T-helper 9 cell (primary cell): Measurements from ENCODE around the gene GON4L.
"Not testable (repeated sequence)": the region's sequence is repeated elsewhere in the genome, so short reads cannot be mapped to it uniquely, and the experiment has no call there.

Source experiments
- DNase-seq: peaks from one replicate; pipeline ENCODE4 v3.0.0-alpha.2; 2020

GON4L gene

DNA sequence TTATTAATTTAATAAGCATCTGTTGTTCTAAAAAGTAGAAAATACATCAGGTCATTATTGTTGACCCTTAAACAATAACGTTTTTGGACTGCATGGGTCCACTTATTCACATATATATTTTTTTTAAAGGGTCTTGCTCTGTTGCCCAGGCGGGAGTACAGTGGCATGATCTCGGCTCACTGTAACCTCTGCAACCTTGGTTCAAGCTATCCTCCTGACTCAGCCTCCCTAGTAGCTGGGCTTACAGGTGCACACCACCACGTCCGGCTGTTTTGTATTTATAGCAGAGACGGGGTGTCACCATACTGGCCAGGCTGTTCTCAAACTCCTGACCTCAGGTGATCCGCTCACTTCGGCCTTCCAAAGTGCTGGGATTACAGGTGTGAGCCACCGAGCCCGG, 115.1 kb downstream of the GON4L start:
- no peak for DNase-seq

GRCh38 chr1:155740995-155741394, 116.0 kb downstream of the GON4L start:
- no peak for DNase-seq

GRCh38 chr1:155729031-155729898, 127.7 kb downstream of the GON4L start:
- no peak for DNase-seq

DNA sequence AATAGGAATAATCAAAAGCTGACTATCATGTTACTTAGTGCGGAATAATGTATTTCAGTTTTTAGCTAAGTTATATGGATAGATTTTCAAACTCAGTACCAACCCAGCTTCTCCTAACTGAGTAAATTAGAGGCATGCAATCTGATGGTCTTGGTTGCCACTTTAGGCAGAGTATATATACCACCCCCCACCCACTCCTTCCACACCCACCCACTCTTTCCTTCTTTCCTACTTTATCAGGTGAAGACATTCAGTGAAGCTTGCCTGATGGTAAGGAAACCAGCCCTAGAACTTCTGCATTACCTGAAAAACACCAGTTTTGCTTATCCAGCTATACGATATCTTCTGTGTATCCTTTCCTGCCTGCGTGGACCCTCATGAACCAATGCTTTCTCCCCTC, 131.9 kb downstream of the GON4L start:
- DNase-seq = no peak

GRCh38 chr1:155719703-155720102, 137.3 kb downstream of the GON4L start:
- no peak for DNase-seq

DNA sequence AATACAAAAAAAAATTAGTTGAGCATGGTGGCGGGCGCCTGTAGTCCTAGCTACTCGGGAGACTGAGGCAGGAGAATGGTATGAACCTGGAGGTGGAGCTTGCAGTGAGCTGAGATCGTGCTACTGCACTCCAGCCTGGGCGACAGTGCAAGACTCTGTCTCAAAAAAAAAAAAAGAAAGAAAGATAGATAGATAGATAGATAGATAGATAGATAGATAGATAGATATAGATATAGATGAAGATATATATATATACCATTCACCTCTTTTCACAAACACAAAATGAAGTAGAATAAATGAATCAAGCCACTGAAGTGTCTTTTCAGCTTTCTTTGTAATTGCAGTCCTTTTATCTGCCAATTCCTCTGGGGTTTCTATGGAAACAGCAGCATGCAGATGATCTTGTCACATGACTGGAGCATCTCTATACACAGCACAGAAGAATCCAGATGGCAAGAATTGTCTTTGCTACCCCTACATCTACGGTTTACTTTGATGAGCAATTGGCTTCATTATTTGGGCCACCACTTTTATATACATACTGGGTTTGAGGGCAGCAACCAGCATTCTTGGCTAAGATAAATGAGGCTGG, 138.4 kb downstream of the GON4L start:
- not testable (repeated sequence) for DNase-seq

- DNase-seq = no peak
Observed at GRCh38 chr1:155717041-155717440, 140.0 kb downstream of the GON4L start.

- no peak for DNase-seq
Observed at GRCh38 chr1:155715777-155716176, 141.2 kb downstream of the GON4L start.

GRCh38 chr1:155715056-155715455, 142.0 kb downstream of the GON4L start:
- DNase-seq = not testable (repeated sequence)

- no peak for DNase-seq
Observed at GRCh38 chr1:155713075-155713474, 143.9 kb downstream of the GON4L start.

DNA sequence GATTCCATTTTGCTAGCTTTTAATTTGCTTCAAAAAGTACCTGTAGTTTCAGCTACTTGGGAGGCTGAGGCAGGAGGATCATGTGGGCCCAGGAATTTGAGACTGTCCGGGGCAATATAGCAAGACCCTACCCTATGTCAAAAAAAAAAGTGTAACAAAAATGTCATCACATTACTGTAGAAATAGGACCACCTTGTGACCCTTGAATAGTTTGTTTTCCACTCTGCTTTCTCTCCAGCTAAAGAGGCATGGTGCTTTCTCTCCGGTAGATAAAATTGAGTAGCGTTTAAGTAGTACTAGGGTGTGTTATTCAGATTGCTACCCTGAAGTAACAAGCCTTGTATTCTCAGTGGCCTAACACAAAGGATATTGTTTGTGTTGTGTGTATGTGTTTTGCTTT, 144.4 kb downstream of the GON4L start:
- DNase-seq = not testable (repeated sequence)

DNA sequence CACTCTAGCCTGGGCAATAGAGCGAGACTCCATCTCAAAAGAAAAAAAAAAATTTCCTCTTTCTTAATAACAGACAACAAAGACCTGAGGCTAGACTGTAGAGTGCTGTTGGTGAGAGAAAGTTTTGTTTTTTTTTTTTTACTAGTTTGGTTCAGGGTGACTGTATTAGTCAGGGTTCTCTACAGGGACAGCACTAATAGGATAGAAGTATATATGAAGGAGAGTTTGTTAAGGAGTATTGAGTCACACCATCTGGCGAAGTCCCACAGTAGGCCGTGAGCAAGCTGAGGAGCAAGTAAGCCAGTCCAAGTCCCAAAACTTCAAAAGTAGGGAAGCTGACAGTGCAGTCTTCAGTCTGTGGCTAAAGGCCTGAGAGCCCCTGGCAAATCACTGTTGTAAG, 145.6 kb downstream of the GON4L start:
- not testable (repeated sequence) for DNase-seq

DNA sequence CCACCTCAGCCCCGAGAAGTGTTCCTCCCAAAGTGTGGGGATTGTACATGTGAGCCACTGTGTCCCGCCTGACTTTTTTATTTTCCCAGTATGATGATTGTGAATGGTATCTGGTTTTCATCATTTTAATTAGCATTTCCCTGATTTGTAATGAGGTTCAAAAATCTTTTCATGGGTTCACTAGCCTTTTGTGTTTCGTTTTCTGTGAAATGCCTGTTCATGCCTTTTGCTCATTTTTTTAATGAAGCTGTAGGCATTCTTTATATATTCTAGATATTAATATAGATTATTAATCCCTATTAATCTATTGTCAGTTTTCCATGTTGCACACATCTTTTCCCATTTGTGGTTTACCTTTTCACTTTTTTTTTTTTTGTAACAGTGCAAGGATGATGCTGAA, 147.6 kb downstream of the GON4L start:
- no peak for DNase-seq

GRCh38 chr1:155706139-155706538, 150.9 kb downstream of the GON4L start:
- DNase-seq = no peak

GRCh38 chr1:155704414-155704813, 152.6 kb downstream of the GON4L start:
- DNase-seq = not testable (repeated sequence)

- DNase-seq = no peak
Observed at GRCh38 chr1:155703216-155703615, 153.8 kb downstream of the GON4L start.

GRCh38 chr1:155701675-155702074, 155.3 kb downstream of the GON4L start:
- not testable (repeated sequence) for DNase-seq
